Measurements from ENCODE around the gene SLC50A1.

SLC50A1 gene

DNA sequence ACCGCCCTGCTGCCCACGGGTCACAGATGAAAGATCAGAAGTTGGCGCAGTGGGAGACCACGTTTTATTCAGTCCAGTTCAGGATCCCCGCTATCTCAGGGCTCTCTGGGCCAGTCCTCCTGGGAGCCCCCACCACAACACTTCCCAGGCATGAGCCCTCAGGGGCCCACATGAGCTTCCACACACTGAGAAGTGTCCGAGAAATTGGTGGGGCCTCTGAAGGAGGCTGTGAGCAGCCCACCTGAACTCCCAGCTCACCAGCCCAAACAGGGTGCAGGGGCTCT lies 50.1 kb downstream of the SLC50A1 start:
- TF ChIP-seq, protein P1, sequence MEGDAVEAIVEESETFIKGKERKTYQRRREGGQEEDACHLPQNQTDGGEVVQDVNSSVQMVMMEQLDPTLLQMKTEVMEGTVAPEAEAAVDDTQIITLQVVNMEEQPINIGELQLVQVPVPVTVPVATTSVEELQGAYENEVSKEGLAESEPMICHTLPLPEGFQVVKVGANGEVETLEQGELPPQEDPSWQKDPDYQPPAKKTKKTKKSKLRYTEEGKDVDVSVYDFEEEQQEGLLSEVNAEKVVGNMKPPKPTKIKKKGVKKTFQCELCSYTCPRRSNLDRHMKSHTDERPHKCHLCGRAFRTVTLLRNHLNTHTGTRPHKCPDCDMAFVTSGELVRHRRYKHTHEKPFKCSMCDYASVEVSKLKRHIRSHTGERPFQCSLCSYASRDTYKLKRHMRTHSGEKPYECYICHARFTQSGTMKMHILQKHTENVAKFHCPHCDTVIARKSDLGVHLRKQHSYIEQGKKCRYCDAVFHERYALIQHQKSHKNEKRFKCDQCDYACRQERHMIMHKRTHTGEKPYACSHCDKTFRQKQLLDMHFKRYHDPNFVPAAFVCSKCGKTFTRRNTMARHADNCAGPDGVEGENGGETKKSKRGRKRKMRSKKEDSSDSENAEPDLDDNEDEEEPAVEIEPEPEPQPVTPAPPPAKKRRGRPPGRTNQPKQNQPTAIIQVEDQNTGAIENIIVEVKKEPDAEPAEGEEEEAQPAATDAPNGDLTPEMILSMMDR (conservative IDR thresholded peaks at IDR 0.05; ENCODE audit: control insufficient read depth, insufficient read depth, low read depth, low read length): no peak
- H3K4me3 ChIP-seq (ENCODE audit: control insufficient read depth, low read depth, low read length): no peak overlapping the region
- no peak for DNase-seq (ENCODE audit: low read depth)

DNA sequence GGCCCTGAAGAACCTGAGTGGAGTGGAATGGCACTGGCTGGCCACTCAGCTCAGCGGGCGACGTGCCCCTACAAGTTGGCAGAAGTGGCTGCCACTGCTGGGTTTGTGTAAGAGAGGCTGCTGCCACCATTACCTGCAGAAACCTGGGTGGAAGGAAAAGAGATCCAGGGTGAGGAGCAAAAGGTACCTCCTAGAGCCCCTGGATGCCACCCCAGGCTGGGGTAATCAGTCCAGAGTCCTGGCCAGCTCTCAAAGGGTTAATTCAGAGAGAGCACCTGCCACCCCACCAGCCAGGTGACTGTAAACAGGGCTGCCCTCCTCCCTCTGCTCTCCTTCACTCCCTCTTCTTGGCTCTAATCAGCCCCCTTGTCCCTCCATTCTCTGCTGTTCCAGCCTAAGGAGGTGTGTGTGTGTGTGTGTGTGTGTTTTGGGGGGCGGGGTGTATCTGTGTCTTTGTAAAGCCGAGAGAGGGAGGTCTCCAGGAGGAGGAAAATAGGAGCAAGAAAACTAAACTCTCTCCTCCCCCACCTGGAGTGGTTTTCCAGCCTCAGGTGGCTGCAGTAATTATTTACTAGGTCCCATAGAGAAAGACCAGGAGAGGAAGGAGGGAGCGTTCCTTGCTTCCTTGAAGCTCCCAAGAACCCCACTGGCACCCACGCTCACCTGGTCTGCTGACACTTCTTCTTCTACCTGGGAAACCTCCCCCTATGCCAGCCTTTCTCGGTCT lies 50.6 kb downstream of the SLC50A1 start:
- no peak overlapping the region for H3K4me3 ChIP-seq (ENCODE audit: control insufficient read depth, low read depth, low read length)
- TF ChIP-seq, protein P1 (conservative IDR thresholded peaks at IDR 0.05; ENCODE audit: control insufficient read depth, insufficient read depth, low read depth, low read length): no peak
- DNase-seq (ENCODE audit: low read depth): no peak

DNA sequence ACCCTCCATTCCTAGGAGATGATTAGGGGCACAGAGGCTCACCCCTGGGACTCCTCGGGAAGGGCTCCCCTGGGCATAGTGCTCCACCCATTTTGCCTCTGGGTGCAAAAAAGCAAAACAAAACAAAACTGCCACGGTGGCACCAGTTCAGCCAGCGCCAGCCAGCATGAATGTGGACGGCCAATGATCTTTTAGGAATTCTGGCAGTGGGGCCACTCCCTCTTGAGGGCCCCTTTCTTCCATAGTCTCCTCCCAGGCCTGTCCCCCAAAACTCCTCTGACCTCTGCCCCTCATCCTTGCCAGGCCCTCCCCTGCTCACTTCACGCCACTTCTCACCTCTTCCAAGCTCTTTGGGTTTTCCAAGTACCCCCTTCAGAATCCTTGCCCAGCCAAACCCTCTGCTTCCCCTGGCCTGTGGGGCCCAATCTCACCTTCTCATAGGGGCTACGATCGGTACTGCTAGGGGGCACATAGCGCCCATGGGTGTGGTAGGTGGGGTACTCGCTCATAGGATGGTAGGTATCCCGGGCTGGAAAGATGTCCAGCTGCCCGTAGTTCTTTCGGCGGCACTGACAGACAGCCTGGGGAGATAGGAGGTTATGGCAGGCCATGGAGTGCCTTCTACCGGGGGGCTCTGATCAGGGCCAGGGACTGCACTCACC lies 51.3 kb downstream of the SLC50A1 start:
- DNase-seq (ENCODE audit: low read depth): no peak
- no peak overlapping the region for H3K4me3 ChIP-seq (ENCODE audit: control insufficient read depth, low read depth, low read length)
- TF ChIP-seq, protein P1 (conservative IDR thresholded peaks at IDR 0.05; ENCODE audit: control insufficient read depth, insufficient read depth, low read depth, low read length): no peak

DNA sequence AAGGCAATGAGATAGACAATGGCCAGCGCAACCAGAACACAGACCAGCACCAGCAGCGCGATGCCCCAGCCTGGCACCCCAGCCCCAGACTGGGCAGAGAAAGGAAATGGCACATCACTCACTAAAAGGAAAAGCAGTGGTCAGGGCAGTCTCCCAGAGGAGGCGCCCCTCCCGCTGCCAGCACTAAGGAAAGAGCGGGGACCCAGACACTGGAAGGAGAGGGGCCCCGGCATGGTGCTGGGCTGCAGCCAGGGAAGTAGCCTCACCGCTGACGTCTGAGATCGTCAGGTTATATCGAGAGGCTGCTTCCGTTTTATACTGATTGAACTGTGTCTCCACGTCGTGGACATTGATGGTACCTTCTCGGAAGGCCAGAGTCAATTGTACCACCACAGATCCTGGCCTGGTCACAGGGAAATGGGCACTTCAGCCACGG lies 51.8 kb downstream of the SLC50A1 start:
- H3K4me3 ChIP-seq (ENCODE audit: control insufficient read depth, low read depth, low read length): no peak overlapping the region
- TF ChIP-seq, protein P1 (conservative IDR thresholded peaks at IDR 0.05; ENCODE audit: control insufficient read depth, insufficient read depth, low read depth, low read length): no peak
- no peak for DNase-seq (ENCODE audit: low read depth)

DNA sequence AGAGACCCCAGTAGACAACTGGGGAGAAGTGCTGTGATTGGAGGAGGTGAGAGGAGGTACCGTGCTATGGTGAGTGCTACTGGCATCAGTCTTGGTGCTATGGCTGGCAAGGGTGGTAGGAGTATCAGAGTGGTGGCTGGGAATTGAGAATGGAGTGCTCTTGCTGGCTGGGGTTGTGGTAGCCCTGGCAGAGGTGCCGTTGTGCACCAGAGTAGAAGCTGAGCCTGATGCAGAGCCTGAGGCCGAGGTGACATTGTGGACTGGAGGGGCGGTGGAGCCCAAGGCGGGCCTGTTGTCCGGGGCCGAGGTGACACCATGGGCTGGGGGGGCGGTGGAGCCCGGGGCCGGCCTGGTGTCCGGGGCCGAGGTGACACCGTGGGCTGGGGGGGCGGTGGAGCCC lies 52.6 kb downstream of the SLC50A1 start:
- TF ChIP-seq, protein P1 (conservative IDR thresholded peaks at IDR 0.05; ENCODE audit: control insufficient read depth, insufficient read depth, low read depth, low read length): no peak
- H3K4me3 ChIP-seq (ENCODE audit: control insufficient read depth, low read depth, low read length): no peak overlapping the region
- no peak for DNase-seq (ENCODE audit: low read depth)
